A673 (cell line): ENCODE measurements around the gene SYTL4. TPM values are rescaled to one million over a fixed set of nuclear protein-coding genes. Genes with fewer than 3 reads are reported as not detected.

Experiments
- BruUV-seq: library from RNA; stranded (reverse); fragments of 400-500 nt; replicated peaks from 2 replicates; lab custom pipeline; 2021; lab: Mats Ljungman, UMichigan
- CTCF ChIA-PET: fragments of 300-600 bp; sonication (Branson Sonifier 250); formaldehyde crosslinking; loops from one replicate; lab custom pipeline; 2022; ENCODE audit warnings: antibody characterized with exemption; lab: Charles Lee
- POLR2A ChIA-PET: fragments of 300-600 bp; sonication (Branson Sonifier 250); formaldehyde crosslinking; loops from one replicate; lab custom pipeline; 2022; ENCODE audit warnings: antibody characterized with exemption; ENCODE audit not compliant: low non-redundant PET; lab: Charles Lee
- DNase-seq: peaks from one replicate; pipeline ENCODE4 v3.0.0-alpha.2; 2015; ENCODE audit warnings: low spot score
- H3K27ac ChIP-seq: fragments of 200-600 bp; sonication (generic); 2 replicates; pipeline ENCODE4 v1.5.1; 2016; ENCODE audit warnings: mixed run types, low read depth, mild to moderate bottlenecking, mixed read lengths, antibody characterized with exemption, low read length; ENCODE audit not compliant: poor library complexity, severe bottlenecking
- H3K27me3 ChIP-seq: fragments of 200-600 bp; sonication (generic); replicated peaks from 2 replicates; pipeline ENCODE4 v1.6.1; 2017; ENCODE audit warnings: mixed run types, low read depth, mild to moderate bottlenecking, mixed read lengths, antibody characterized with exemption, low read length; ENCODE audit not compliant: insufficient read depth, poor library complexity
- H3K36me3 ChIP-seq: fragments of 200-600 bp; sonication (generic); 2 replicates; pipeline ENCODE4 v1.6.1; 2016; ENCODE audit warnings: mixed run types, mild to moderate bottlenecking, mixed read lengths, antibody characterized with exemption, low read length; ENCODE audit not compliant: insufficient read depth, poor library complexity, severe bottlenecking
- H3K4me1 ChIP-seq: fragments of 200-600 bp; sonication (generic); 2 replicates; pipeline ENCODE4 v1.6.1; 2017; ENCODE audit warnings: mixed run types, mild to moderate bottlenecking, mixed read lengths, antibody characterized with exemption, low read length; ENCODE audit not compliant: insufficient read depth, poor library complexity, severe bottlenecking
- H3K4me3 ChIP-seq: fragments of 200-600 bp; sonication (generic); 2 replicates; pipeline ENCODE4 v1.5.1; 2016; ENCODE audit warnings: low read depth, mixed run types, mild to moderate bottlenecking, mixed read lengths, low read length; ENCODE audit not compliant: poor library complexity, severe bottlenecking
- H3K9me3 ChIP-seq: fragments of 200-600 bp; sonication (generic); 2 replicates; pipeline ENCODE4 v1.6.1; 2016; ENCODE audit warnings: mixed run types, low read depth, mild to moderate bottlenecking, mixed read lengths, antibody characterized with exemption, low read length; ENCODE audit not compliant: poor library complexity, severe bottlenecking
- EZH2 ChIP-seq: fragments of 200-600 bp; sonication (generic); IDR thresholded peaks from 2 replicates; pipeline ENCODE4 v1.6.1; 2017; ENCODE audit warnings: borderline replicate concordance, low read depth, mild to moderate bottlenecking, mixed read lengths, antibody characterized with exemption, low read length; ENCODE audit not compliant: poor library complexity, severe bottlenecking
- intact Hi-C: fragments of 100-400 bp; cut with micrococcal nuclease; formaldehyde crosslinking; loops from one replicate; pipeline ENCODE4 v1.10.0; 2022; ENCODE audit not compliant: unreplicated experiment
- total RNA-seq: library from RNA; stranded (reverse); gene quantifications from 2 replicates; pipeline ENCODE4 v1.2.3, GENCODE V29; 2021
- TF ChIP-seq, protein P1 (sequence below): fragments of 300-800, 200-600 bp; sonication (generic); conservative IDR thresholded peaks from 2 replicates; pipeline ENCODE4 v1.5.1; 2017; ENCODE audit warnings: low read depth, mild to moderate bottlenecking, antibody characterized with exemption, low read length, moderate library complexity, mixed read lengths

The SYTL4 gene
- total RNA-seq, 1 experiment from 2014 or later, result 2.3 TPM

DNA sequence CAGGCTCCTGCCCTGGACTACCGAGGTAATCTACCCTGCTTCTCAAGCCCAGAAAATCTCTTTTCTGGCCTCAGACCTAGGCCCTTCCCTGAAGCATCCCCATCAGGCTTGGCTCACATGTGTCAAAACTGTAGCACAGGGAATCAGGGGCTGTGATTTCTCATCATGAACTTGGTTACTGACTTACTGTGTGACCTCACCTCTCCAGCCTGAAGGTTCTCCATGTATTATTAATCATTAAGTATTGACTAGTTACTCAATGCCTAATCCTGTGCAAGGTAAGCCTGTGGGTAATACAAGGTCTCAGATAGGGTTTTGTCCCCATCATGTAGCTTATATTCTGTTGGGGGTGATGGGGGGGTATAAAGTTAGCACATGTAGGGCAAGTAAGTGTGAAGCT, 81.1 kb downstream of the SYTL4 start:
- H3K27me3 ChIP-seq, result no peaks in the 10 kb centered on the region
- H3K4me1 ChIP-seq, result peaks cover 8% of the 10 kb centered on the region
- CTCF ChIA-PET, result no interaction called here
- BruUV-seq, result no TSS peak
- intact Hi-C loops, result loop anchor here (10.0 kb wide), 1 partner anchor 64 kb away; no protein-coding TSS in a partner anchor
- H3K27ac ChIP-seq, result peak overlapping the region; percentile 75
- TF ChIP-seq, protein P1, sequence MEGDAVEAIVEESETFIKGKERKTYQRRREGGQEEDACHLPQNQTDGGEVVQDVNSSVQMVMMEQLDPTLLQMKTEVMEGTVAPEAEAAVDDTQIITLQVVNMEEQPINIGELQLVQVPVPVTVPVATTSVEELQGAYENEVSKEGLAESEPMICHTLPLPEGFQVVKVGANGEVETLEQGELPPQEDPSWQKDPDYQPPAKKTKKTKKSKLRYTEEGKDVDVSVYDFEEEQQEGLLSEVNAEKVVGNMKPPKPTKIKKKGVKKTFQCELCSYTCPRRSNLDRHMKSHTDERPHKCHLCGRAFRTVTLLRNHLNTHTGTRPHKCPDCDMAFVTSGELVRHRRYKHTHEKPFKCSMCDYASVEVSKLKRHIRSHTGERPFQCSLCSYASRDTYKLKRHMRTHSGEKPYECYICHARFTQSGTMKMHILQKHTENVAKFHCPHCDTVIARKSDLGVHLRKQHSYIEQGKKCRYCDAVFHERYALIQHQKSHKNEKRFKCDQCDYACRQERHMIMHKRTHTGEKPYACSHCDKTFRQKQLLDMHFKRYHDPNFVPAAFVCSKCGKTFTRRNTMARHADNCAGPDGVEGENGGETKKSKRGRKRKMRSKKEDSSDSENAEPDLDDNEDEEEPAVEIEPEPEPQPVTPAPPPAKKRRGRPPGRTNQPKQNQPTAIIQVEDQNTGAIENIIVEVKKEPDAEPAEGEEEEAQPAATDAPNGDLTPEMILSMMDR, result no peak
- no peak for TF ChIP-seq EZH2
- no peak overlapping the region for H3K4me3 ChIP-seq
- no peaks in the 10 kb centered on the region for H3K9me3 ChIP-seq
- POLR2A ChIA-PET, result no interaction called here
- no peaks in the 10 kb centered on the region for H3K36me3 ChIP-seq
- no peak for DNase-seq

DNA sequence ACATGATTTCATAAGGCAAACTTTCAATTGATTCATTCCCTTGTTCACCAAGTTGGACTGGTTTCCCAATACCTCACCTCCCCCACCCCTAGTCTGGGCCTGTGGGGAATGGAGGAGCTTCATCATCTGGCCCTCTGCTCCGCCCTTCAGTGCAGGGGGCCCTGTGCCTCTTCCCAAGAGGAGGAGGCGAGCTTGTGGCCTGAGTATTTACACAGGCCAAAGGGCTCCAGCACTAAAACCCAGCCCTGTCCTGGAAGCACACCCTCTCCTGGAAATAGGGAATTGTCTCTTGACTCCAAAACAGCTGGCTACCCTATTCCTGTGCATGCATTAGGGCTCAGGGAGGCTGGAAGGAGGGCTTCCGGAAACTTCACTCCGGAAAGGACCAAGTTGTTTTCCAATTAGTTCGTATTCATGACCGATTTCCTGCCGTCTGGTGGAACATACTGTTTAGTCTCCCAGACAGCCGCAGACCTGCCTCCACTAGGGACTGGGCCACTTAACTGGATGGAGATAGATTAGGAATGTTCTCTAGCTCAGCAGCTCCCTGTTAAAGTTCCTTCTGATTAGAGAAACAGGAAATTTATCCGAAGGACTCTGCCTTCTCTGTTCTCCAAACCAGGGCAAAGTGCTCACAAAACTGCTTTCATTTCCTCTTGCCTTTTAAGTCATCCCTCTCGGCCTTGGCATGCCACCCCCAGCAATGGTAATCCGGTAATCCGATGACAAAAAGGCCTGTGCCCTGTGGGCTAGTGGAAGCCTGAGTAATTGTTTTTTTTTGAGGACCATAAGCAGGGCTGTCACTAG, 82.2 kb downstream of the SYTL4 start:
- no TSS peak for BruUV-seq
- CTCF ChIA-PET, result interaction anchor here (1.0 kb wide), 1 partner anchor 21 kb away, joined by 7 read pairs; no protein-coding TSS in a partner anchor
- peak overlapping the region; percentile 75 for H3K27ac ChIP-seq
- DNase-seq, result peak; percentile 70
- no peak overlapping the region for H3K4me3 ChIP-seq
- POLR2A ChIA-PET, result no interaction called here
- intact Hi-C loops, result loop anchor here (10.0 kb wide), 1 partner anchor 65 kb away; no protein-coding TSS in a partner anchor
- H3K4me1 ChIP-seq, result peaks cover 8% of the 10 kb centered on the region
- no peaks in the 10 kb centered on the region for H3K27me3 ChIP-seq
- TF ChIP-seq, protein P1, result no peak
- no peak for TF ChIP-seq EZH2
- no peaks in the 10 kb centered on the region for H3K9me3 ChIP-seq
- no peaks in the 10 kb centered on the region for H3K36me3 ChIP-seq

DNA sequence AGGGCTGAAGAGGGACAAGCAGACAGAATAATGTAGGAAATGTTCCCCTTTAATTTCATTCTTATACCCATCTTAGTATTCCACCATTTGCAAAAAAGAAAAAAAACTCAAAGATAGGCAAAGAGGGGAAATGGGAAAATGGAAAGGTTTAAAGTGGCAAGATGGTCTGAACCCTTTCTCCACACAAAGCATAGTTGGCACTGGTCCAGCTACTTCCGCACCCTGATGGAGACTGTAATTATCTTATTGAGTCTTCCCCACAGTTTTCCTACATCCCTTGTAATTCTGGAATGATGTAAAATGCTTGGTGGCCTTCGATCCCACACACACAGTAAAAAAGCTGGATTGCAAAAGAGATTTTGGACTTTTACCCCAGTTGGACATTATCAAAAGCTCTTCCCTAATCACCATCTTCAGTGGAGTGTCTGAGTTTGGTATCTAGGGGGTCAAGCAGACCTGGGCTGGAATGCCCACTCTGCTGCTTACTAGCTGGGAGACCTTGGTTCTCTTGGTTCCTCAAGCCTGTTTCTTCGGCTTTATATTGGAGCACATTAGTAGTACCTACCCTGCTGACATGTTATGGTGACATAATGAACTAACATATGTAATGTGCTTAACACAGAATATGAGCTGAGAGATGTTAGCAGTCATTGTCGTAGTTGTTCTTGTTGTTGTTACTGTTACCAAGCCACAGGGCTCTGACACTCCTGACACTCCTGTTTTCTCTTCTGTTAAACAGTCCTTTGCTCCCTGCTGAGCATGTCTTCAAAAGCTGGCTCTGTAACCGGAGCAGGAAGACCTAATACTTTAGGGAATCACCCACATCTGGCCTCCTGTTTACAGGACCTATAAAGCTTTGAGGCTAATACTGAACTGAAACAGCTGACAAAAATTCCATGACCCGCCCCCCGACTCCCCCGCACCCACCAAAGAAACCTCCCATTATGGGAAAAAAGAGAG, 83.2 kb downstream of the SYTL4 start:
- Histone ChIP-seq H3K27me3 (no peaks in the 10 kb centered on the region), H3K4me1 (peaks cover 8% of the 10 kb centered on the region), H3K27ac (peak overlapping the region; percentile 75), H3K9me3 (no peaks in the 10 kb centered on the region), H3K36me3 (no peaks in the 10 kb centered on the region), H3K4me3 (no peak overlapping the region)
- BruUV-seq, result no TSS peak
- TF ChIP-seq, protein P1, result no peak
- no peak for TF ChIP-seq EZH2
- ChIA-PET CTCF (interaction anchor here (0.6 to 1.0 kb wide), 2 partner anchors 22 kb away, joined by 3 to 7 read pairs; no protein-coding TSS in a partner anchor), POLR2A (interaction anchor here (0.6 kb wide), 1 partner anchor 34 kb away, joined by 3 read pairs; no protein-coding TSS in a partner anchor)
- intact Hi-C loops, result no loop called here
- DNase-seq, result peak; percentile 50
